ENCODE measurements around the gene FUBP1.
"Not testable (repeated sequence)": the region's sequence is repeated elsewhere in the genome, so short reads cannot be mapped to it uniquely, and the experiment has no call there.

The FUBP1 gene

GRCh38 chr1:77987919-77988318 lies 9.0 kb upstream of the FUBP1 start:
- DNase-seq = no peak

GRCh38 chr1:77986810-77987209 lies 7.9 kb upstream of the FUBP1 start:
- DNase-seq = no peak

GRCh38 chr1:77984629-77985028 lies 5.8 kb upstream of the FUBP1 start:
- DNase-seq = no peak

GRCh38 chr1:77983997-77984355 lies 5.1 kb upstream of the FUBP1 start:
- DNase-seq = no peak

DNA sequence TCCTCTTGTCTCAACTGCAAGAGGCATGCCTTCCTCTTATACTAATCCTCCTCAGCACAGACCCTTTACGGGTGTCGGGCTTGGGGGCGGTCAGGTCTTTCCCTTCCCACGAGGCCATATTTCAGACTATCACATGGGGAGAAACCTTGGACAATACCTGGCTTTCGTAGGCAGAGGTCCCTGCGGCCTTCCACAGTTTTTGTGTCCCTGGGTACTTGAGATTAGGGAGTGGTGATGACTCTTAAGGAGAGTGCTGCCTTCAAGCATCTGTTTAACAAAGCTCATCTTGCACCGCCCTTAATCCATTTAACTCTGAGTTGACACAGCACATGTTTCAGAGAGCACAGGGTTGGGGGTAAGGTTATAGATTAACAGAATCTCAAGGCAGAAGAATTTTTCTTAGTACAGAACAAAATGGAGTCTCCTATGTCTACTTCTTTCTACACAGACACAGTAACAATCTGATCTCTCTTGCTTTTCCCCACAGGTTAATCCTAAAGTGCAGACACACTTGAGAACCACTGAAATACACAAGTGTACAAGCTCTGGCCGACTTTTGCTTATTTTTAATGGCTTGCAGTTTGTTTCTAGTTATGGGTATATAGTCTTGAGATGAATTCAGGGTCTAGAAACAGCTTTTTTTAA lies 4.6 kb upstream of the FUBP1 start:
- DNase-seq = not testable (repeated sequence)

DNA sequence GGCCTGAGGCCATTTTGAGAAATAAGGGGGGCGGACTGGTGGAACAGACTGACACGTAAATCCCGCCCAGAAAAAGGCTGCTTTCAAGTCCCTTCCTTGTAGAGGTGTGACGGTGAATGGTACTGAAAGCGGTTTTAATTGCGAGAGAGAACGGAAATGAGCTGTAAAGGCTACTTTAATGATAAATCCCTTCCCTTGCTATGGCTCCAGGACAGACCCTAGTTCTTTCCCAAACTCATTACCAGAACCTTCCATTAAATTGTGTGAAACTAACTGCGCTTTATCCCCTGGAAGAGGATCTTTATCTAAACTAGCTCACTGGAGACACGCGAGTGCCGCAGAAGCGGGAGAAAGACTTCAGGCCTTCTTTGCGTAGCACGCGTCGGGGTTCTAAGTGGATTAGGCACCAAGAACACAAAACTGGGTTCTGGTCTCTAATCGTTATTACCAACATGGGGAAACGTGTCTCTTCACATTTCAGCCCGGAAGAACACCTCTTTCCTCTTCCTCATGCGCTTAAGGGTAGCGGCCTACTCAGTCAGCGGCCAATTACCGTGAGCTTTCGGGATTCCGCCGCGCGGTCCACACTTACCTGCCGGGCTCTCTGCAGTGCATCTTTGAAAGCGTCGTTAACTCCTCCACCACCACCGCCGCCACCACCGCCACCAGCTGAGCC lies 441 bp downstream of the FUBP1 start:
- DNase-seq = peak; percentile 79

- no peak for DNase-seq
Observed at GRCh38 chr1:77977989-77978292, 931 bp downstream of the FUBP1 start.

- DNase-seq = no peak
Observed at GRCh38 chr1:77976433-77977076, 2.3 kb downstream of the FUBP1 start.

DNA sequence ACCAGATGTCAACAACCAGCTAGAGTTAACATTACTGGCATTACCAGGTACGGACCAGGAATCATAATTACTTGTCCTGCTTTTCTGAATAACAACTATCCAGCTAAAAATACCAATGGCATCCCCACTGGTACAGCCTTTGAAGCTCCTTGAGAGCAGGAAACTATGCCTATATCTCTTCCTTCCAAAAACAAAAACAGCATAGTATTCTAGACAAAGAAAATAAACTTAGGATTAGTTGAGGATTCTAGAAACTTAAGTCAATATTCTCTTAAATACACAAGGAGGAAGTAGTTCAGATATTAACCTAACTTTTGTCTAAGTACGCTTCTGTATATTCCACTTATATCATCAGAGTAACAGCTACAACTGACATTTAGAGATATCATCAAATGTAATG lies 3.0 kb downstream of the FUBP1 start:
- DNase-seq = no peak

DNA sequence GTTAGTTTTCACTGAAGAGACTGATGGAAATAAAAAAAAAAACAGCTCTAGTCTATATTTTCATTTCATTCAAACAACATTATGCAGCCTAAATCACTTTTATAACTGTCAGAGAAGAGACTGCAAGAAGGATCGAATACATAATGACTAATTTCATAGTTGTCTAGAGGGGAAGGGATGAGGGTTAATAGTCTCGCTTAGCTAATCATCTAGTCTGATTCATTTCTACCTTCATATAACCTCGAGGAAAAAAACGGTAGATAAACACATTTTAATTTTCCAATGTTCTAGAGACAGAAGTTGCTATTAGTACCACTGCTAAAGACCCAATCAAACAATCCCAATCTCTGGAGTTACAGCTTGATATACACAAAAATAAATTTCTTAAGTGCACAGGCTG lies 3.5 kb downstream of the FUBP1 start:
- no peak for DNase-seq

GRCh38 chr1:77972080-77972479 lies 6.8 kb downstream of the FUBP1 start:
- DNase-seq = no peak

DNA sequence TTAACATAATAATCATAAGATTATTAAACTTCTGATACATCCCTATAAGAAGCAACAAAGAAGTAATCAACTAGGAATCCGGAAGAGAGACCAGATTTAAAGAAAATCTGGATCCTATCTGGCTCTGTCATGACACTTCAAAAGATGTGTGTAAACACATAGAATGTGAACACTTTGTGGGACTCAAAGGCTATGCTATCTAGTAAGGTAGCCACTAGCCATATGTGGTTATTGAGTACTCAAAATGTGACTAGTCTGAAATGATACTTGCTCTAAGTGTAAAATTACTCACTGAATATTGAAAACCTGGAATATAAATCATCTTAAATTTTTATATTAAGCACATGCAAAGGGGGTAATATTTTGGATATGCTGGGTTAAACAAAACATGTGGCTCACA lies 8.7 kb downstream of the FUBP1 start:
- DNase-seq = no peak

GRCh38 chr1:77966291-77966690 lies 12.6 kb downstream of the FUBP1 start:
- DNase-seq = no peak

DNA sequence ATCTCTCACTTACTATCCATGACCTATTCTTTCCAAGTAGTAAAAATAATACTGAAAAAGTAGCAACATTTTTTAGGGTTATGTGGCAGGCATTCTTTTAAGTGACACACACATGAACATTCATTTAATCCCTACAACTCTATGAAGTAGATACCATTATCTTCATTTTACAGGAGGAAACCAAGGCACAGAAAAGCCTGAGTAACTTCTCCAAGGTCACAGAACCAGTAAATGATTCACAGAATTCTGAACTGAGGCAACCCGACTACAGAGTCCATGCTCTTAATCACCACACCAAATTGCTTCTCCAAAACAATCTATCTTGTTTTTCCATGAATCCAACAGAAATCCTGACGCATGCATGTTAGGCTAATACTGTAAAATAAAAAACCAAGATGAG lies 17.5 kb downstream of the FUBP1 start:
- no peak for DNase-seq

GRCh38 chr1:77958850-77959249 lies 20.0 kb downstream of the FUBP1 start:
- no peak for DNase-seq

GRCh38 chr1:77958391-77958790 lies 20.5 kb downstream of the FUBP1 start:
- DNase-seq = no peak

GRCh38 chr1:77956464-77956863 lies 22.4 kb downstream of the FUBP1 start:
- DNase-seq = no peak

- DNase-seq = no peak
Observed at GRCh38 chr1:77955709-77956108, 23.2 kb downstream of the FUBP1 start.

DNA sequence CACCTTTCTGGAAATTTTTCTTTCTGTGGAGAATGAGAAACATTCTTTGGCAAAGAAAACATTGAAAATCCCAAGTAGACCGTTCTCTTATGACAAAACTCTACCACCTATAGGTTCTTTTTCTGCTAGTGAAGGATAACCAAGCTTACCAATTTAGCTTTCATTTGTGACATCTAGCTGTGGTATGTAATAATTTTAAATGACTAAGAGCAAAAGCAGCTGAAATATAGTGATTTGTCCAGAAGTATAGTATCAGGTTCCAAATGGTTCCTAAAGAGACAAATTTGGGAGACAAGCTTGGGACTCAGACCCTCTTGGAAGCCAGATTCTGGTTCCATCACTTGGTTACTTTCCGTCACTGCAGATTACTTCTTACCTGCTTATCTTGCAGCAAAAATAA lies 24.4 kb downstream of the FUBP1 start:
- no peak for DNase-seq

- DNase-seq = no peak
Observed at GRCh38 chr1:77953907-77954306, 25.0 kb downstream of the FUBP1 start.

GRCh38 chr1:77951328-77951727 lies 27.5 kb downstream of the FUBP1 start:
- DNase-seq = no peak

GRCh38 chr1:77950873-77951272 lies 28.0 kb downstream of the FUBP1 start:
- DNase-seq = no peak

DNA sequence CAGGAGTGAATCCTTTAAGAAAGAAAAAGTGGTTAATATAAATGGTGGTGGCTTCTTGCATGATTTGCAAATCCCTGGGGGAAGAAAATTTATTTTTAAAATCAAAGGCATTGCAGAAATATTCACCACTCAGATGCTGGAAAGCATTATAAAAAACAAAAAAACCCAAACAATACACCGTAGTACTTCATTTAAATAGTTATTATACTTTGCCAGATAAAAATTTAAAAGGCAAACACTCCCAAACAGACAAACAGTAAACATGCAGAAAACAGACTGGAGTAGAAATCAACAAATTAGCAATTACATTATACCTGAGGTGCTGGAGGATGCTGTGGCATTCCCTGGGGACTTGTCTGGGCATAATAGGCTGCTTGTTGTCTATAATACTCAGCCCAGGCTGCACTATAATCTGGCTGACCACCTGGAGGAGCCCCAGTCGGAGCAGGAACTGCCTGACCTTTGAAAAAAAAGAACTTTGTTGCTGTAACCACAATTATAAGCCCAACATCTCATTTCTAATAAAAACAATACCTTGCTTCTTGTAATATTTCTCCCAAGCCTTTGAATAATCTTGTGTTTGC lies 29.9 kb downstream of the FUBP1 start:
- no peak for DNase-seq

- DNase-seq = no peak
Observed at GRCh38 chr1:77945345-77945744, 33.5 kb downstream of the FUBP1 start.

All from stimulated activated CD8-positive, alpha-beta memory T cell treated with anti-CD3 and anti-CD28 coated beads, Interleukin-4, amount 100 ng/mL, for 48 hours (primary cell).